Adrenal gland (tissue), 5 donors: ENCODE measurements around the gene ZNF341.

ENCODE experiments used
- POLR2A ChIP-seq, 2 donors: fragments of 450-650 bp; IDR thresholded peaks; one replicate each; pipeline ENCODE4 v1.6.1; 2017; ENCODE audit warnings: antibody characterized with exemption in 2 of 2, mild to moderate bottlenecking in 2 of 2, moderate library complexity in 1 of 2
- TF ChIP-seq, protein P1 (sequence below), 6 experiments: fragments of 450-650 bp in 4 of 6; fragments of 200-600 bp in 2 of 6; sonication (generic) in 1 of 6; IDR thresholded peaks; 1 replicate in 5 of 6; 2 replicates in 1 of 6; pipeline versions ENCODE4 v1.5.1 to v1.8.0; 2016 to 2021; ENCODE audit warnings: antibody characterized with exemption in 6 of 6, mild to moderate bottlenecking in 2 of 6, moderate library complexity in 1 of 6
- donor health status: DM: no; HTN: no; CAD: no.

DNA sequence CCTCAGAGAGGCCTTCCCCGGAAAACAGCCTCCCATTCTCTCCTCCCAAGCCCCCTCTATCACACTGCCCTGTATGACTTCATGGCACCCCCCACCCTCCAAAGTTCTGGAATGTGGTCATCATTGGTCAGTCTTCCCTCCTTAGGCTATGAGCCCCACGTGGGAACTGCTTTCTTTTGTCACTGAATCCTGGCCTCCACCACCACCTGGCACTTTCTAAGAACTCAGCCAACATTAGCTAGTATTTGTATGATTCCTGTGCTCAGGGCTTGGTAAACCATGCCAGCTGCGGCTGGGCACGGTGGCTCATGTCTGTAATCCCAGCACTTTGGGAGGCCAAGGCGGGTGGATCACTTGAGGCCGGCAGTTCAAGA lies 37.2 kb upstream of the ZNF341 start:
- TF ChIP-seq, protein P1, sequence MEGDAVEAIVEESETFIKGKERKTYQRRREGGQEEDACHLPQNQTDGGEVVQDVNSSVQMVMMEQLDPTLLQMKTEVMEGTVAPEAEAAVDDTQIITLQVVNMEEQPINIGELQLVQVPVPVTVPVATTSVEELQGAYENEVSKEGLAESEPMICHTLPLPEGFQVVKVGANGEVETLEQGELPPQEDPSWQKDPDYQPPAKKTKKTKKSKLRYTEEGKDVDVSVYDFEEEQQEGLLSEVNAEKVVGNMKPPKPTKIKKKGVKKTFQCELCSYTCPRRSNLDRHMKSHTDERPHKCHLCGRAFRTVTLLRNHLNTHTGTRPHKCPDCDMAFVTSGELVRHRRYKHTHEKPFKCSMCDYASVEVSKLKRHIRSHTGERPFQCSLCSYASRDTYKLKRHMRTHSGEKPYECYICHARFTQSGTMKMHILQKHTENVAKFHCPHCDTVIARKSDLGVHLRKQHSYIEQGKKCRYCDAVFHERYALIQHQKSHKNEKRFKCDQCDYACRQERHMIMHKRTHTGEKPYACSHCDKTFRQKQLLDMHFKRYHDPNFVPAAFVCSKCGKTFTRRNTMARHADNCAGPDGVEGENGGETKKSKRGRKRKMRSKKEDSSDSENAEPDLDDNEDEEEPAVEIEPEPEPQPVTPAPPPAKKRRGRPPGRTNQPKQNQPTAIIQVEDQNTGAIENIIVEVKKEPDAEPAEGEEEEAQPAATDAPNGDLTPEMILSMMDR (IDR thresholded peaks at IDR 0.05): no peak
- no peak for TF ChIP-seq POLR2A (IDR thresholded peaks at IDR 0.05)
